GM23338 (cell line): ENCODE measurements around the gene INSL6.

Experiments
- CTCF ChIP-seq, 2 experiments: fragments of 200-600 bp in 1 of 2; sonication (generic) in 1 of 2; conservative IDR thresholded peaks; 2 replicates each; pipeline versions ENCODE4 v1.5.1 to v1.6.1; 2016 to 2017; ENCODE audit warnings: antibody characterized with exemption in 2 of 2, low read depth in 2 of 2, mild to moderate bottlenecking in 2 of 2, moderate library complexity in 1 of 2
- EZH2phosphoT487 ChIP-seq: fragments of 200-600 bp; sonication (generic); IDR thresholded peaks from one replicate; pipeline ENCODE4 v1.8.1; 2018; ENCODE audit warnings: antibody characterized with exemption; ENCODE audit not compliant: unreplicated experiment
- POLR2AphosphoS5 ChIP-seq: IDR thresholded peaks from 2 replicates; pipeline ENCODE4 v1.6.1; 2016; ENCODE audit warnings: antibody characterized with exemption, low read depth
- ZNF331 ChIP-seq: fragments of 250-450 bp; sonication (Bioruptor Pico); IDR thresholded peaks from 2 replicates; pipeline ENCODE4 v1.5.0; 2020; ENCODE audit warnings: low read depth, mild to moderate bottlenecking, moderate library complexity

- no peak for TF ChIP-seq ZNF331
- TF ChIP-seq CTCF (conservative IDR thresholded peaks at IDR 0.05; ENCODE audit: low read depth in 2 of 2) = peak; percentile 74 to 93
- no peak for TF ChIP-seq EZH2phosphoT487
- no peak for TF ChIP-seq POLR2AphosphoS5
Observed at GRCh38 chr9:5186416-5187169, 1.2 kb upstream of the INSL6 start.
